ENCODE measurements around the gene PUM2. TPM values are rescaled to one million over a fixed set of nuclear protein-coding genes. Genes with fewer than 3 reads are reported as not detected.

Gene PUM2
- total RNA-seq, 1 donor from 2014 or later: 70.0 TPM

- Mint-ChIP-seq H3K27me3 (ENCODE audit: low read depth) (no peaks in the 10 kb centered on the region), H3K27ac (ENCODE audit: unreplicated experiment) (no peak overlapping the region), H3K4me3 (ENCODE audit: unreplicated experiment) (no peak overlapping the region), H3K9me3 (ENCODE audit: low read depth) (no peaks in the 10 kb centered on the region), H3K36me3 (ENCODE audit: low read depth) (no peaks in the 10 kb centered on the region), H3K4me1 (ENCODE audit: low read depth) (peaks cover 6% of the 10 kb centered on the region)
- no peak for DNase-seq (ENCODE audit: low spot score)
- no peak for TF ChIP-seq CTCF (IDR thresholded peaks at IDR 0.05)
Measured at GRCh38 chr2:20230114-20230425, 120.6 kb downstream of the PUM2 start.

DNA sequence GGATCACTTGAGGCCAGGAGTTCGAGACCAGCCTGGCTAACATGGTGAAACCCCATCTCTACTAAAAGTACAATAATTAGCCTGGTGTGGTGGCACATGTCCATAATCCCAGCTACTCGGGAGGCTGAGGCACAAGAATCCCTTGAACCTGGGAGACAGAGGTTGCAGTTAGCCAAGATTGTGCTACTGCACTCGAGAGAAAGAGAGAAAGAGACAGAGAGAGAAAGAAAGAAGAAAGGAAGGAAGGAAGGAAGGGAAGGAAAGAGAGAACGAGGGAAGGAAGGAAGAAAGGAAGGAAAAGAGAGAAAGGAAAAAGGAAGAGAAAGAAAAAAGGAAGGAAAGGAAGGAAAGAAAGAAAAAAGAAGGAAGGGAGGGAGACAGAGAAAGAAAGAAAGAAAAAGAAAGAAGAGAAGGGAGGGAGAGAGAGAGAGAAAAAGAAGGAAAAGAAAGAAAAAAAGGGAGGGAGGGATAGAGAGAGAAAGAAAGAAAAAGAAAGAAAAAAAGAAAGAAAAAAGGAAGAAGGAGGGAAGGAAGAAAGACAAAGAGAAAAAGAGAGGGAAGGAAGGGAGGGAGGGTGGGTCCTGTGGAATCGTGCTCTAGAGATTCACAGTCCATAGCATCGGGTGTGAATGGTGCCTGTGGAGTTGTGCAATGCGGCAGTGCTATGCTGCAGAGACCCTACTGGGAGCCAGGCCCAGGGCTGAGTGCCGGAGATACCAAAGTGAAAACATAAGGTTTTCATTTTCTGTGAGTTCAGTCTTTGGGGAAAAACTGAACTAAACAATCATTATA is 121.1 kb downstream of the PUM2 start:
- TF ChIP-seq CTCF (IDR thresholded peaks at IDR 0.05): no peak
- H3K27ac Mint-ChIP-seq (ENCODE audit: unreplicated experiment): peak overlapping the region; percentile 2
- peaks cover 6% of the 10 kb centered on the region for H3K4me1 Mint-ChIP-seq (ENCODE audit: low read depth)
- H3K36me3 Mint-ChIP-seq (ENCODE audit: low read depth): no peaks in the 10 kb centered on the region
- no peaks in the 10 kb centered on the region for H3K27me3 Mint-ChIP-seq (ENCODE audit: low read depth)
- no peak overlapping the region for H3K4me3 Mint-ChIP-seq (ENCODE audit: unreplicated experiment)
- DNase-seq (ENCODE audit: low spot score): no peak
- no peaks in the 10 kb centered on the region for H3K9me3 Mint-ChIP-seq (ENCODE audit: low read depth)

DNA sequence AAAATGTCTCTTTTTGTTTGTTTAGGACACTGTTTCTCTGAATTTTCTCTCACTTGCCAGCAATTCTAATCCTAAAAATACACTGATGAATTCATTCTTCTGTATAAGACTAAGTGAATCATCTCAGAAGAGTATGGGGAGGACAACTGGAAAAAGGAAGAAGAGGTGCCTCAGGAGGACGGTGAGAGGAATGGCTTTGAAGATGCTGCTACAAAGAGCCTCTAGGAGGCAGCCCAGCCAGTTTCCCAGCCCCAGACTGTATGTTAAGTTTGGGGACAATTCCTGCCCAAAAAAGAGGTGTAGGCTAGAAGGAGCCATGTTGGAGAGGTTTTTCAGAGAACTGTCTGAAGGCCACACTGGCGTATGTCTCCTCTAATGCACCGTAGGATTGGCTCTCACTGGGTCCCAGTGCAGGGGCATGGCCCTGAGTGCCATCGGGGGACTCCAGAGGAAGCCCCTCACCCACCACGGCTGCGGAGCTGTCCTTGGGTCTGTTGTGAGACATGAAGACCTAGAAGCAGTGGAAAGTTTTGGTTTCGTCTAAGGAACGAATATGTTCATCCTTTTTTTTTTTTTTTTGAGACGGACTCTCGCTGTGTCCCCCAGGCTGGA is 122.6 kb downstream of the PUM2 start:
- Mint-ChIP-seq H3K4me3 (ENCODE audit: unreplicated experiment) (no peak overlapping the region), H3K27me3 (ENCODE audit: low read depth) (no peaks in the 10 kb centered on the region), H3K36me3 (ENCODE audit: low read depth) (no peaks in the 10 kb centered on the region), H3K9me3 (ENCODE audit: low read depth) (no peaks in the 10 kb centered on the region), H3K27ac (ENCODE audit: unreplicated experiment) (no peak overlapping the region), H3K4me1 (ENCODE audit: low read depth) (peaks cover 8% of the 10 kb centered on the region)
- no peak for DNase-seq (ENCODE audit: low spot score)
- TF ChIP-seq CTCF (IDR thresholded peaks at IDR 0.05): no peak

DNA sequence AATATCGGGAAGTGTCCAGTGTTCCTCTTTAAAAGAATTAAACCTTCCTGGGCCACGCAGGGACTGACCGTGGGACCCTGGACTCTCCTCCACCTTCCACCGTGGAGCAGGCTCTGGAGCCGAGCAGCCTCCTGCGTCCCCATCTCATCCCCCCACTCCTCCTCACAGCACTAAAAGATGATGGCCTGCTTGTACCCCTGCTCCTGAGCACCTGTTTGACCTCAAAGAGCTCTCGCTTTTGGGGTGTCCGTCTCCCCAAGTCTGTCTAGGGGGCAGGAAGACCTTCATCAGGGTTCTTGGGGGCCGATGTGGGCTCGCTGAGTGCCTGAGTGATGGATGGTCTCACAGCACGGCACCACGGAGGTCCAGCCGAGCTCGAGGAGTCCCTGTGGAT is 124.5 kb downstream of the PUM2 start:
- Mint-ChIP-seq H3K27ac (ENCODE audit: unreplicated experiment) (no peak overlapping the region), H3K4me3 (ENCODE audit: unreplicated experiment) (no peak overlapping the region), H3K27me3 (ENCODE audit: low read depth) (no peaks in the 10 kb centered on the region), H3K9me3 (ENCODE audit: low read depth) (no peaks in the 10 kb centered on the region), H3K4me1 (ENCODE audit: low read depth) (peaks cover 24% of the 10 kb centered on the region), H3K36me3 (ENCODE audit: low read depth) (no peaks in the 10 kb centered on the region)
- DNase-seq (ENCODE audit: low spot score): peak; percentile 44
- TF ChIP-seq CTCF (IDR thresholded peaks at IDR 0.05): no peak

- TF ChIP-seq CTCF (IDR thresholded peaks at IDR 0.05): peak; percentile 78
- DNase-seq (ENCODE audit: low spot score): peak; percentile 90
- no peaks in the 10 kb centered on the region for H3K9me3 Mint-ChIP-seq (ENCODE audit: low read depth)
- peaks cover 27% of the 10 kb centered on the region for H3K4me1 Mint-ChIP-seq (ENCODE audit: low read depth)
- no peak overlapping the region for H3K27ac Mint-ChIP-seq (ENCODE audit: unreplicated experiment)
- peak overlapping the region; percentile 65 for H3K4me3 Mint-ChIP-seq (ENCODE audit: unreplicated experiment)
- H3K27me3 Mint-ChIP-seq (ENCODE audit: low read depth): no peaks in the 10 kb centered on the region
- no peaks in the 10 kb centered on the region for H3K36me3 Mint-ChIP-seq (ENCODE audit: low read depth)
Measured at GRCh38 chr2:20225294-20226151, 125.1 kb downstream of the PUM2 start.
